ENCODE results near the gene GATAD1.
"Not testable (repeated sequence)": the region's sequence is repeated elsewhere in the genome, so short reads cannot be mapped to it uniquely, and the experiment has no call there.

The GATAD1 gene, protein sequence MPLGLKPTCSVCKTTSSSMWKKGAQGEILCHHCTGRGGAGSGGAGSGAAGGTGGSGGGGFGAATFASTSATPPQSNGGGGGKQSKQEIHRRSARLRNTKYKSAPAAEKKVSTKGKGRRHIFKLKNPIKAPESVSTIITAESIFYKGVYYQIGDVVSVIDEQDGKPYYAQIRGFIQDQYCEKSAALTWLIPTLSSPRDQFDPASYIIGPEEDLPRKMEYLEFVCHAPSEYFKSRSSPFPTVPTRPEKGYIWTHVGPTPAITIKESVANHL

GRCh38 chr7:92447345-92448204 is at the start of gene GATAD1:
TSS of gene GATAD1 (plus strand) at chr7:92447482. CDS start at chr7:92447730, 248 bp downstream.
- DNase-seq (ENCODE audit: low read depth, low spot score): peak; percentile 70

DNA sequence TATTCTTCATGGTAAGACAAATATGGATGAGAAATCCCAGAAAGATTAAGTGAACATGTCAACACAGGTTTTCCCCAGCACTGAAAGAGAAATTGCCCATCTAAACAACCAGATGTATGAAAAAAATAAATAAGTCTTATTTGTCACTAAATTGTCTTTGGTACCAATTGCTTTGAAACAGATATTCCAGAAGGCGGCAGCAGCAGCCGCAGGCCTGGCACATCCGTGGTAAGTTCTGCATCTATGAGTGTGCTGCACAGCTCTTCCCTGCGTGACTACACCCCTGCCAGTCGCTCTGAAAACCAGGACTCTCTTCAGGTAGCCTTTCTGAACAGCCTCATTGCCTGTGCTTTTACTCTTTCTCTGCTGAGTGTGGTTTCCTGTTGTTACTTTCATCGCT is 49.7 kb upstream of the GATAD1 start:
- DNase-seq (ENCODE audit: low read depth, low spot score): no peak

GRCh38 chr7:92400013-92400412 is 47.3 kb upstream of the GATAD1 start:
- no peak for DNase-seq (ENCODE audit: low read depth, low spot score)

GRCh38 chr7:92402920-92403759 is 44.1 kb upstream of the GATAD1 start:
- DNase-seq (ENCODE audit: low read depth, low spot score): no peak

DNA sequence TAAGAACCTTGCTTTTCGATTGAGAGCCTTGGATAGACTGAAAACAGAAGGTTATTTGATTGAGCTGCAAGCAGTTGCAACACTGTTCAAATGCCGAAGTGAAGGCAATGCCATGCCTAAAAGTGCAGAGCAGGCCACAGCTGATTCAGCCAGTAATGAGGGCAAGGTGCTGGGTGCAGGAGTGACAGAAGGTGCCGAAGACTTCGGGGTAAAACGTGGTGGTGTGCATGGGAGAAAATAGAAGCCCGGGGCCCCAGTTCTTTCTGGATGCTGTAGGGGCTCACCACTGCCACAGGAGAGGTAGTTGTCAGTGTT is 43.6 kb upstream of the GATAD1 start:
- no peak for DNase-seq (ENCODE audit: low read depth, low spot score)

- no peak for DNase-seq (ENCODE audit: low read depth, low spot score)
Measured at GRCh38 chr7:92404170-92404614, 43.1 kb upstream of the GATAD1 start.

DNA sequence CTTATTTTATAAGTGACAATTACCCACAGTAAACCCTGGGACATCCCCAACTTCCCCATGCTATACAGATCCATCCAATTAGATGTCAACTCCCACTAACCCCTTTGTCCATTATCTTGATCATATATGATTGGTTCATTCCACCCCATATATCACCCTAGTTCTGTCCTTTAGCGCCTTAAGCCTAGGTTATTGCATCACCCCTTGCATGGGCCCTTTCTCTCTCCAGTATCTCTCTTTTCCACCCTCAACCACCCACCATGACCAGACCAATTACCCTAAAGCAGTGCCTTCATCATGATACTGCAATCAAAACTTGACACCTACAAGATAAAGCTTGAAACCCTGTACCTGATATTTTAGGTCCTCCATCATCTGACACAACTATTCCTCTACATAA is 37.9 kb upstream of the GATAD1 start:
- no peak for DNase-seq (ENCODE audit: low read depth, low spot score)

GRCh38 chr7:92410162-92410561 is 37.1 kb upstream of the GATAD1 start:
- DNase-seq (ENCODE audit: low read depth, low spot score): not testable (repeated sequence)

DNA sequence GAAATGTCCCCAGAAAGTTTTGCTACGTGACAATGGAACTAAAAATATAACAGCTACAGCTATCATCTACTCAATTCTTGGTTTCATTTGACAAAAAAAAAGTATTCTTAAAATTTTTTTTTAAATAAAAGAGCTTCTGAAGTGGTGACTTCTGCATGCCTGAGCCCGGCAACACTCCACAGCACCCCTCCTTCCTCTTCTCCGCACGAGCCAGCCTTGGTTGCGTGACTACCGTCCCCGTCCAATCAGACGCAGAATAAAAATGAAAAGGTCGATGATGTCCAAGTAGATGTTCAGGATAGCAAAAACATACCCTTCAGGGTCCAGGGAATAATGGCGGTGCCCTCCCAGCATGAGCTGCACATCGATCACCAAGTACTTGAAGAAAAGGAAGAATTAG is 34.5 kb upstream of the GATAD1 start:
- no peak for DNase-seq (ENCODE audit: low read depth, low spot score)

DNA sequence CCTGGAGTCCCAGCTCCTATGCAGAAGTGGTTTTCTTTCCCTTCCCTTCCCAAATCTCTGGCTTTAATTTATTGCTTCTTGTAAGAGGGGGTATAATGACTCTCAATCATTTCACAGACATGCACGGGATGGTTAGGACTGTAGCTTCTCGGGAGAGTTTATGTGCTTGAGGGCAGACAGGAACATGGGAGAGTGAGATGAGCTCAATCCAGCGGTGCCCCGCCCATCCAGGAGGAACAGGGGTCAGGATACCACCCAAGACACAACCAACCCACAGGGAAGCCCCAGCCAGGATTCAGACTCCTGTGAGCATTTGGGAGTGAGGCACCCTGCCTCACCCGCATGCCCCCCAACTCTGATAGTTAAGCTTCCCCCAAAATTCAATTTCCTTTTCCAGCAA is 33.7 kb upstream of the GATAD1 start:
- DNase-seq (ENCODE audit: low read depth, low spot score): no peak

DNA sequence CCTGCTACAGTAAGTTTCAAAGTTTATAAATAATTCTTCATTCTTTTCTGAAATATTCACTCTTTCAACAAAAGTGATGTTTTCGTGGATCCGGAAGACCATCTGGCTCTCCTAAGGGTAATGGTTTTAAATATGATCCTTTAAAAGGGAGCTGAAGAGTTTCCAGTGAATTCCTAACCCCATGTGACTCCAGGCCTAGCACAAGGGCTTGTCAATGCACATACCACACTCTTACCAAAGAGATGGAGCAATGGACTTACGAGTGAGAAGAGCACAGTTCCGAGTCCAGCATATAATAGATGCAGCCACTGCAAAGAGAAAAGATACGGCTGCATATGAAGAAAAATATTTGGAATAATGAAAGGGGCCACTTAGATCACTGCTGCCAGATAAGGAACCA is 32.1 kb upstream of the GATAD1 start:
- no peak for DNase-seq (ENCODE audit: low read depth, low spot score)

- DNase-seq (ENCODE audit: low read depth, low spot score): no peak
Measured at GRCh38 chr7:92417913-92418312, 29.4 kb upstream of the GATAD1 start.

DNA sequence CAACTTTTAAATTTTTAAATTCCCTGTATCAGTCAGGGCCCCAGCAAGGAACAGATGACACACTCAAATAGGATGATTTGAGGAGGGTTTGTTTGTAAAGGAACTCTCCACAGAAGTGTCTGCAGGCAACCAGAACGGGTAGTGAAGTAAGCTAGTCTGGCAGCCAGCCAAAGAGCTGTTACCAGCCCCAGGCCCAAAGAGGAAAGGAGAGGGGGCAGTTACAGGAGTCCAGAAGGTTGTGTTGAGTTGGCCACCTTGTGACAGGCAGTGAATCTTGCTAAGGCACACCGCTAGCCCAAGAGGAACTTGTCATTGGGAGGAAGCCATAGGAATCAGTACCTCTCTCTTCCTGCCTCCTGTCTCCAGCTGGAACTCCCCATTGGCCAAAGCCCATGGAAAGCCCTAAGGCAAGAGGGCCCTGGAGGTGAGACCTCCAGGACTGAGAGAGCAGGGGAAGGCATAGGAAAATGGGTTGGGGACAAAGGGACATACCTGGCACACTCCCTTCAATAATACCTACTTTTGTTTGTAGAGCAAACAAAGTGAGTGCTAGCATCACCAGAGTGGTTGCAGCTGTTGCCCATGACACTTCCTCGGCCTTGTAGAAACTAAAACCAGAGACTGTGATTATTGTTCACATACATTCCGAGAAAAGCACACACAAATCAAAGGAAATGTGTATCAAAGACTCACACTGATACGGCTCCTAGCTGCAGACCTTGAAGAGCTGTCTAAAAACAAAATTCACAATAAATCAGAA is 25.4 kb upstream of the GATAD1 start:
- no peak for DNase-seq (ENCODE audit: low read depth, low spot score)

- DNase-seq (ENCODE audit: low read depth, low spot score): no peak
Measured at GRCh38 chr7:92422926-92423325, 24.4 kb upstream of the GATAD1 start.

GRCh38 chr7:92423710-92424131 is 23.6 kb upstream of the GATAD1 start:
- DNase-seq (ENCODE audit: low read depth, low spot score): no peak

GRCh38 chr7:92425311-92425947 is 21.9 kb upstream of the GATAD1 start:
- no peak for DNase-seq (ENCODE audit: low read depth, low spot score)

GRCh38 chr7:92427193-92427592 is 20.1 kb upstream of the GATAD1 start:
- no peak for DNase-seq (ENCODE audit: low read depth, low spot score)

DNA sequence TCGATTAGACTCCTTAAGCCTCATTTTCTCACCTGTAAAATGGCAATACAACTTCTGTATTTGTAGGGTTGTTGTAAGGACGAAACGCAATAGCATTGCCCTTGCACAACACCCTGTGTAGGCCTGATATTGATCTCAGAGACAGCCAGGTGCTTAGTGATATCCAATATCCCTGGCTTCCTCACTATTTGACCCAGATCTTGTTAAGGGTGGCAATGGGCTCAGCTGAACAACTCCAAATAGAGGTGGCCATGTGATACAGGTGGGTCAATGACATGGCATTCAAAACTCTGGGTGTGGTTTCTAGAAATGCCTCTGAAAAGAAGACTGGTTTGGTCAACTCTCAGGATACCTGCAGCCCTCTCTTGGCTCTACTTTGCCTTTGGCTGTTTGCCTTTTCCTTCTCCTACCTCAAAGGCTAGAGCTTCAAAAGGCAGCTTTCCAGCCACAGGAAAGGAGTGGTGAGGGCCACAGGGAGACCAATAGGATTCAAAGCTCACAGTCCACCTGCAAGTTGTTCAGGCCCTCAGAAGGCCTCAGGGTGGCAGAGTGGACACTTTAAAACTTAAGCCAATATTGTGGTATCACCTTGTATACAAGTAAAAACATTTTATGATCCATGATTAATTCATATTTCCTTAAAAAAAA is 14.9 kb upstream of the GATAD1 start:
- no peak for DNase-seq (ENCODE audit: low read depth, low spot score)

GRCh38 chr7:92433019-92433418 is 14.3 kb upstream of the GATAD1 start:
- no peak for DNase-seq (ENCODE audit: low read depth, low spot score)

GRCh38 chr7:92435542-92435941 is 11.7 kb upstream of the GATAD1 start:
- DNase-seq (ENCODE audit: low read depth, low spot score): no peak
